MM.1S (cell line): ENCODE results near the gene BACH2.

ENCODE experiments used
- DNase-seq: peaks from one replicate; pipeline ENCODE4 v3.0.0-alpha.2; 2015
- H2AFZ ChIP-seq: fragments of 300-600 bp; sonication (generic); 2 replicates; pipeline ENCODE4 v1.6.0; 2016; ENCODE audit warnings: antibody characterized with exemption, low read length
- H3F3A ChIP-seq: fragments of 300-600 bp; sonication (generic); 2 replicates; pipeline ENCODE4 v1.6.1; 2016; ENCODE audit warnings: mild to moderate bottlenecking, antibody characterized with exemption, low read length, moderate library complexity, mixed read lengths; ENCODE audit not compliant: insufficient read depth
- H3K27ac ChIP-seq: fragments of 300-600 bp; sonication (generic); 2 replicates; pipeline ENCODE4 v1.5.1; 2016; ENCODE audit warnings: mild to moderate bottlenecking, low read length
- H3K27me3 ChIP-seq: fragments of 300-600 bp; sonication (generic); replicated peaks from 2 replicates; pipeline ENCODE4 v1.6.0; 2016; ENCODE audit warnings: low read length; ENCODE audit not compliant: insufficient read depth
- H3K36me3 ChIP-seq: fragments of 300-600 bp; sonication (generic); replicated peaks from 2 replicates; pipeline ENCODE4 v1.6.1; 2016; ENCODE audit warnings: mild to moderate bottlenecking, low read length, mixed read lengths; ENCODE audit not compliant: insufficient read depth
- H3K4me1 ChIP-seq: fragments of 300-600 bp; sonication (generic); 2 replicates; pipeline ENCODE4 v1.6.1; 2016; ENCODE audit warnings: low read length, mixed read lengths
- H3K4me2 ChIP-seq: fragments of 300-600 bp; sonication (generic); 2 replicates; pipeline ENCODE4 v1.6.0; 2016; ENCODE audit warnings: low read depth, low read length
- H3K4me3 ChIP-seq: fragments of 300-600 bp; sonication (generic); 2 replicates; pipeline ENCODE4 v1.5.1; 2016; ENCODE audit warnings: low read length, mixed read lengths
- H3K79me2 ChIP-seq: fragments of 300-600 bp; sonication (generic); 2 replicates; pipeline ENCODE4 v1.6.1; 2016; ENCODE audit warnings: mixed run types, low read length, mixed read lengths
- H3K9ac ChIP-seq: fragments of 300-600 bp; sonication (generic); 2 replicates; pipeline ENCODE4 v1.6.1; 2016; ENCODE audit warnings: low read length, mixed read lengths
- H3K9me2 ChIP-seq: fragments of 300-600 bp; sonication (generic); replicated peaks from 2 replicates; pipeline ENCODE4 v1.6.1; 2016; ENCODE audit warnings: mild to moderate bottlenecking, low read length, mixed read lengths; ENCODE audit not compliant: insufficient read depth
- H3K9me3 ChIP-seq: fragments of 300-600 bp; sonication (generic); replicated peaks from 2 replicates; pipeline ENCODE4 v1.6.1; 2016; ENCODE audit warnings: mild to moderate bottlenecking, low read length, mixed read lengths; ENCODE audit not compliant: insufficient read depth
- H4K20me1 ChIP-seq: fragments of 300-600 bp; sonication (generic); 2 replicates; pipeline ENCODE4 v1.6.1; 2016; ENCODE audit warnings: mild to moderate bottlenecking, low read length, moderate library complexity, mixed read lengths; ENCODE audit not compliant: insufficient read depth
- EZH2 ChIP-seq: fragments of 300-600 bp; sonication (generic); optimal IDR thresholded peaks from 2 replicates; pipeline ENCODE3; 2017; ENCODE audit warnings: low read depth, mild to moderate bottlenecking, antibody characterized with exemption, low read length, mixed read lengths
- EZH2phosphoT487 ChIP-seq: fragments of 300-600 bp; sonication (generic); IDR thresholded peaks from 2 replicates; pipeline ENCODE4 v1.6.1; 2018; ENCODE audit warnings: antibody characterized with exemption, low read length
- TF ChIP-seq, protein P1 (sequence below): fragments of 300-600 bp; sonication (generic); IDR thresholded peaks from 2 replicates; pipeline ENCODE4 v1.5.1; 2016; ENCODE audit warnings: antibody characterized with exemption, low read length, mixed read lengths

The BACH2 gene

GRCh38 chr6:90221403-90221802 lies 75.2 kb downstream of the BACH2 start:
- TF ChIP-seq, protein P1, sequence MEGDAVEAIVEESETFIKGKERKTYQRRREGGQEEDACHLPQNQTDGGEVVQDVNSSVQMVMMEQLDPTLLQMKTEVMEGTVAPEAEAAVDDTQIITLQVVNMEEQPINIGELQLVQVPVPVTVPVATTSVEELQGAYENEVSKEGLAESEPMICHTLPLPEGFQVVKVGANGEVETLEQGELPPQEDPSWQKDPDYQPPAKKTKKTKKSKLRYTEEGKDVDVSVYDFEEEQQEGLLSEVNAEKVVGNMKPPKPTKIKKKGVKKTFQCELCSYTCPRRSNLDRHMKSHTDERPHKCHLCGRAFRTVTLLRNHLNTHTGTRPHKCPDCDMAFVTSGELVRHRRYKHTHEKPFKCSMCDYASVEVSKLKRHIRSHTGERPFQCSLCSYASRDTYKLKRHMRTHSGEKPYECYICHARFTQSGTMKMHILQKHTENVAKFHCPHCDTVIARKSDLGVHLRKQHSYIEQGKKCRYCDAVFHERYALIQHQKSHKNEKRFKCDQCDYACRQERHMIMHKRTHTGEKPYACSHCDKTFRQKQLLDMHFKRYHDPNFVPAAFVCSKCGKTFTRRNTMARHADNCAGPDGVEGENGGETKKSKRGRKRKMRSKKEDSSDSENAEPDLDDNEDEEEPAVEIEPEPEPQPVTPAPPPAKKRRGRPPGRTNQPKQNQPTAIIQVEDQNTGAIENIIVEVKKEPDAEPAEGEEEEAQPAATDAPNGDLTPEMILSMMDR = no peak
- TF ChIP-seq EZH2phosphoT487 (no peak), EZH2 (no peak)
- Histone ChIP-seq H3K79me2 (peaks cover 10% of the 10 kb centered on the region; the same call in 1 of the 2 replicates), H3K9me2 (no peaks in the 10 kb centered on the region), H3K4me1 (peaks cover 25% of the 10 kb centered on the region), H3K9me3 (no peaks in the 10 kb centered on the region), H3K36me3 (no peaks in the 10 kb centered on the region), H3K27ac (no peak overlapping the region), H3K4me2 (no peak overlapping the region), H3F3A (peaks cover 17% of the 10 kb centered on the region), H3K27me3 (no peaks in the 10 kb centered on the region), H3K4me3 (no peak overlapping the region), H4K20me1 (no peaks in the 10 kb centered on the region), H2AFZ (no peak overlapping the region), H3K9ac (no peak overlapping the region)
- no peak for DNase-seq

- H3K79me2 ChIP-seq = peaks cover 12% of the 10 kb centered on the region; the same call in 1 of the 2 replicates
- H3K9me3 ChIP-seq = no peaks in the 10 kb centered on the region
- peaks cover 36% of the 10 kb centered on the region for H3K4me1 ChIP-seq
- H3K9ac ChIP-seq = no peak overlapping the region
- H2AFZ ChIP-seq = no peak overlapping the region
- no peak for DNase-seq
- no peaks in the 10 kb centered on the region for H3K36me3 ChIP-seq
- no peak overlapping the region for H3K4me3 ChIP-seq
- no peaks in the 10 kb centered on the region for H3K9me2 ChIP-seq
- no peak for TF ChIP-seq EZH2phosphoT487
- TF ChIP-seq, protein P1 = no peak
- no peak for TF ChIP-seq EZH2
- H3F3A ChIP-seq = peaks cover 17% of the 10 kb centered on the region
- no peak overlapping the region for H3K4me2 ChIP-seq
- H4K20me1 ChIP-seq = no peaks in the 10 kb centered on the region
- no peaks in the 10 kb centered on the region for H3K27me3 ChIP-seq
- H3K27ac ChIP-seq = no peak overlapping the region
Observed at GRCh38 chr6:90220273-90220672, 76.4 kb downstream of the BACH2 start.

GRCh38 chr6:90219209-90219985 lies 77.2 kb downstream of the BACH2 start:
- no peaks in the 10 kb centered on the region for H3K27me3 ChIP-seq
- H3K4me3 ChIP-seq = 0 out of 2 replicates have a peak overlapping the region, but pooled peaks have one; percentile 13
- peak; percentile 10 for DNase-seq
- no peaks in the 10 kb centered on the region for H3K9me2 ChIP-seq
- peaks cover 24% of the 10 kb centered on the region for H3F3A ChIP-seq
- TF ChIP-seq EZH2phosphoT487 (no peak), EZH2 (no peak)
- TF ChIP-seq, protein P1 = no peak
- 0 out of 2 replicates have a peak overlapping the region, but pooled peaks have one; percentile 12 for H2AFZ ChIP-seq
- no peaks in the 10 kb centered on the region for H3K9me3 ChIP-seq
- peaks cover 43% of the 10 kb centered on the region for H3K4me1 ChIP-seq
- no peaks in the 10 kb centered on the region for H3K36me3 ChIP-seq
- peaks cover 12% of the 10 kb centered on the region; the same call in 1 of the 2 replicates for H3K79me2 ChIP-seq
- H3K27ac ChIP-seq = peak overlapping the region; percentile 84; the same call in 1 of the 2 replicates
- peak overlapping the region; percentile 60 for H3K9ac ChIP-seq
- peak overlapping the region; percentile 69 for H3K4me2 ChIP-seq
- no peaks in the 10 kb centered on the region for H4K20me1 ChIP-seq
